ENCODE measurements around the gene SC5D.

The SC5D gene

GRCh38 chr11:121282386-121282785, 10.2 kb upstream of the SC5D start:
- TF ChIP-seq FOXP2 (optimal IDR thresholded peaks at IDR 0.05; ENCODE audit: borderline replicate concordance, extremely low read depth, extremely low read length, insufficient read depth), result no peak
- TF ChIP-seq SIN3A (IDR thresholded peaks at IDR 0.05; ENCODE audit: borderline replicate concordance, insufficient read depth, low read length), result no peak
- no peak for TF ChIP-seq POLR2AphosphoS5 (IDR thresholded peaks at IDR 0.05; ENCODE audit: low read depth, low read length)
- TF ChIP-seq, protein P1, sequence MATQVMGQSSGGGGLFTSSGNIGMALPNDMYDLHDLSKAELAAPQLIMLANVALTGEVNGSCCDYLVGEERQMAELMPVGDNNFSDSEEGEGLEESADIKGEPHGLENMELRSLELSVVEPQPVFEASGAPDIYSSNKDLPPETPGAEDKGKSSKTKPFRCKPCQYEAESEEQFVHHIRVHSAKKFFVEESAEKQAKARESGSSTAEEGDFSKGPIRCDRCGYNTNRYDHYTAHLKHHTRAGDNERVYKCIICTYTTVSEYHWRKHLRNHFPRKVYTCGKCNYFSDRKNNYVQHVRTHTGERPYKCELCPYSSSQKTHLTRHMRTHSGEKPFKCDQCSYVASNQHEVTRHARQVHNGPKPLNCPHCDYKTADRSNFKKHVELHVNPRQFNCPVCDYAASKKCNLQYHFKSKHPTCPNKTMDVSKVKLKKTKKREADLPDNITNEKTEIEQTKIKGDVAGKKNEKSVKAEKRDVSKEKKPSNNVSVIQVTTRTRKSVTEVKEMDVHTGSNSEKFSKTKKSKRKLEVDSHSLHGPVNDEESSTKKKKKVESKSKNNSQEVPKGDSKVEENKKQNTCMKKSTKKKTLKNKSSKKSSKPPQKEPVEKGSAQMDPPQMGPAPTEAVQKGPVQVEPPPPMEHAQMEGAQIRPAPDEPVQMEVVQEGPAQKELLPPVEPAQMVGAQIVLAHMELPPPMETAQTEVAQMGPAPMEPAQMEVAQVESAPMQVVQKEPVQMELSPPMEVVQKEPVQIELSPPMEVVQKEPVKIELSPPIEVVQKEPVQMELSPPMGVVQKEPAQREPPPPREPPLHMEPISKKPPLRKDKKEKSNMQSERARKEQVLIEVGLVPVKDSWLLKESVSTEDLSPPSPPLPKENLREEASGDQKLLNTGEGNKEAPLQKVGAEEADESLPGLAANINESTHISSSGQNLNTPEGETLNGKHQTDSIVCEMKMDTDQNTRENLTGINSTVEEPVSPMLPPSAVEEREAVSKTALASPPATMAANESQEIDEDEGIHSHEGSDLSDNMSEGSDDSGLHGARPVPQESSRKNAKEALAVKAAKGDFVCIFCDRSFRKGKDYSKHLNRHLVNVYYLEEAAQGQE (IDR thresholded peaks at IDR 0.05; ENCODE audit: insufficient read depth in 1 of 2, low read depth in 2 of 2, low read length in 2 of 2), result no peak
- no peak for TF ChIP-seq TAF1 (IDR thresholded peaks at IDR 0.05; ENCODE audit: borderline replicate concordance, insufficient read depth, low read length)

DNA sequence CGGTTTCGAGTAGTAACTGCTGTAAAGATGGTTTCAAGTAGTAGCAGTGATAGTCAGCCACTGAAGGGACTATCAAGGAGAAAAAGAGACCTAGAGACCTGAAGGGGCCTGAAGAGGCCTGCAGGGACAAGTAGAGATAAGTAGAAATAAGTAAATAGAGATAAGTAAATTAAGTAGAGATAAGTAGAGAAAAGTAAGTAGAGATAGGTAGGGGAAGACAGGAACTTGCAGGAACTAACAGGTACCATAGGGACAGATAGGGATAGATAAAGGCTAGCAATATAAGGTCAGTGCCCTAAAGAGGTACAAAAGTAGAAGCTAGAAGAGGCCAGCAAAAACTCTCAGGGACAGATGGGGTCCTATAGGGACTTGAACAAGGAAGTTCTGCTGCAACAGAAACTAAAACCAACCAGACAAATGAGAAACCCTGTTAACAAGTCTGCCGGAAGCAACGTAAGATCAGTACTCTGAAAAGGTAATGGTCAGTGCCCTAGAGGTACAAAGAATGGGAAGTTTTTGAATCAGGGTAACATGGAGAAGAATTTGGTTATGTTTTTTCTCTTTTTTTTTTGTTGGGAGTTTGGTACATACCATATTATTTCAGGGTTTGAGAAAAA, 9.6 kb upstream of the SC5D start:
- TF ChIP-seq FOXP2 (optimal IDR thresholded peaks at IDR 0.05; ENCODE audit: borderline replicate concordance, extremely low read depth, extremely low read length, insufficient read depth) (no peak), POLR2AphosphoS5 (IDR thresholded peaks at IDR 0.05; ENCODE audit: low read depth, low read length) (no peak), TAF1 (IDR thresholded peaks at IDR 0.05; ENCODE audit: borderline replicate concordance, insufficient read depth, low read length) (no peak), SIN3A (IDR thresholded peaks at IDR 0.05; ENCODE audit: borderline replicate concordance, insufficient read depth, low read length) (no peak)
- TF ChIP-seq, protein P1 (IDR thresholded peaks at IDR 0.05; ENCODE audit: insufficient read depth in 1 of 2, low read depth in 2 of 2, low read length in 2 of 2), result no peak

DNA sequence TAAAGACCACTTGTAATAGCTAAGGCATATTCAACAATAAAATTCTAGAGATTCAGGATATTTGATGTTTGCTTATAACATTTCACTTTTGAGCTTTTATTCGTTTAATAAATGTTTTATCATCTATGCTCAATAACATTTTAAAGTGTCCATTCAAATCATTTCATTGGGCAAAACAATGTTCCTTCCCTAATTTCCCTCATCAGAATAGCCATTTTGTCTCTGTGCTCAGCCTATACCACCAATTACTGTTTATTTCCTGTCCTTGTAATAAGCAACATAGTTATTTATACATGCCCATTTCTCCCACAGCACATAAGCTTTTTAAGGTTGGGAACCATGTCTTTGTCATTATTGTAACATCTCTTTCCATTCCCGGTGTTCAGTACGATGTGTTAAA, 1.3 kb upstream of the SC5D start:
- TF ChIP-seq, protein P1 (IDR thresholded peaks at IDR 0.05; ENCODE audit: insufficient read depth in 1 of 2, low read depth in 2 of 2, low read length in 2 of 2), result no peak
- TF ChIP-seq SIN3A (IDR thresholded peaks at IDR 0.05; ENCODE audit: borderline replicate concordance, insufficient read depth, low read length) (no peak), TAF1 (IDR thresholded peaks at IDR 0.05; ENCODE audit: borderline replicate concordance, insufficient read depth, low read length) (no peak), POLR2AphosphoS5 (IDR thresholded peaks at IDR 0.05; ENCODE audit: low read depth, low read length) (no peak), FOXP2 (optimal IDR thresholded peaks at IDR 0.05; ENCODE audit: borderline replicate concordance, extremely low read depth, extremely low read length, insufficient read depth) (no peak)

GRCh38 chr11:121291896-121292494, 576 bp upstream of the SC5D start:
- no peak for TF ChIP-seq POLR2AphosphoS5 (IDR thresholded peaks at IDR 0.05; ENCODE audit: low read depth, low read length)
- no peak for TF ChIP-seq FOXP2 (optimal IDR thresholded peaks at IDR 0.05; ENCODE audit: borderline replicate concordance, extremely low read depth, extremely low read length, insufficient read depth)
- TF ChIP-seq, protein P1 (IDR thresholded peaks at IDR 0.05; ENCODE audit: insufficient read depth in 1 of 2, low read depth in 2 of 2, low read length in 2 of 2), result no peak
- no peak for TF ChIP-seq TAF1 (IDR thresholded peaks at IDR 0.05; ENCODE audit: borderline replicate concordance, insufficient read depth, low read length)
- no peak for TF ChIP-seq SIN3A (IDR thresholded peaks at IDR 0.05; ENCODE audit: borderline replicate concordance, insufficient read depth, low read length)
